B cell (primary cell): Measurements from ENCODE around the gene SRR. TPM values are rescaled to one million over a fixed set of nuclear protein-coding genes. Genes with fewer than 3 reads are reported as not detected.

Experiments used
- ATAC-seq: fragments of 200-7000 bp; cut with Tn5 transposase; one replicate; pipeline ENCODE4 v1.10.0; 2021; ENCODE audit warnings: low read depth, mild to moderate bottlenecking, moderate number of reproducible peaks, moderate library complexity
- CTCF ChIA-PET: fragments of 350-600 bp; sonication (Branson Sonifier 250); formaldehyde crosslinking; loops from one replicate; lab custom pipeline; 2021; ENCODE audit warnings: antibody characterized with exemption, inconsistent platforms; lab: Charles Lee
- POLR2A ChIA-PET: fragments of 350-600 bp; sonication (Branson Sonifier 250); formaldehyde crosslinking; loops from one replicate; lab custom pipeline; 2021; ENCODE audit warnings: antibody characterized with exemption; lab: Charles Lee
- DNase-seq: peaks from one replicate; pipeline ENCODE4 v3.0.0; 2013
- H2AFZ ChIP-seq: 2 replicates; pipeline ENCODE4 v1.6.1; 2012; ENCODE audit warnings: mild to moderate bottlenecking, low read depth, low read length; ENCODE audit not compliant: insufficient read depth, poor library complexity, severe bottlenecking
- H3K27ac ChIP-seq, 2 donors: 1 replicate in 1 of 2; 2 replicates in 1 of 2; pipeline ENCODE4 v1.5.1; 2012 to 2013; ENCODE audit warnings: low read length in 2 of 2, mild to moderate bottlenecking in 2 of 2, moderate library complexity in 1 of 2
- H3K27me3 ChIP-seq, 4 experiments: fragments of 200-600 bp in 1 of 4; sonication (generic) in 1 of 4; replicated peaks in 1 of 4; 1 replicate in 2 of 4; 2 replicates in 2 of 4; pipeline versions ENCODE4 v1.6.1 to v1.7.0; 2013 to 2016; ENCODE audit warnings: low read length in 3 of 4, mild to moderate bottlenecking in 2 of 4, mixed read lengths in 1 of 4, moderate library complexity in 1 of 4; ENCODE audit not compliant: insufficient read depth in 4 of 4, control insufficient read depth in 3 of 4; ENCODE audit errors: control extremely low read depth in 1 of 4
- H3K36me3 ChIP-seq, 2 experiments: replicated peaks in 1 of 2; 1 replicate in 1 of 2; 2 replicates in 1 of 2; pipeline versions ENCODE4 v1.6.1 to v1.7.1; 2013; ENCODE audit warnings: low read length in 1 of 2; ENCODE audit not compliant: insufficient read depth in 2 of 2, control insufficient read depth in 1 of 2; ENCODE audit errors: control extremely low read depth in 1 of 2, extremely low read depth in 1 of 2
- H3K4me1 ChIP-seq, 2 donors: fragments of 200-600 bp in 1 of 2; sonication (generic) in 1 of 2; 1 replicate in 1 of 2; 2 replicates in 1 of 2; pipeline versions ENCODE4 v1.5.1 to v1.6.1; 2013 to 2017; ENCODE audit warnings: low read length in 2 of 2; ENCODE audit not compliant: control insufficient read depth in 2 of 2, insufficient read depth in 2 of 2
- H3K4me2 ChIP-seq: replicated peaks from 2 replicates; pipeline ENCODE3; 2012; ENCODE audit warnings: mild to moderate bottlenecking, low read depth, low read length; ENCODE audit not compliant: poor library complexity, severe bottlenecking
- H3K4me3 ChIP-seq, 5 experiments: fragments of 200-600 bp in 1 of 5; sonication (generic) in 1 of 5; 1 replicate in 3 of 5; 2 replicates in 2 of 5; pipeline versions ENCODE4 v1.5.1 to v1.7.0; 2011 to 2016; ENCODE audit warnings: low read length in 4 of 5, mild to moderate bottlenecking in 4 of 5, low read depth in 2 of 5, control low read depth in 1 of 5, moderate library complexity in 1 of 5; ENCODE audit not compliant: insufficient read depth in 1 of 5; ENCODE audit errors: control extremely low read depth in 1 of 5, extremely low read depth in 1 of 5
- H3K79me2 ChIP-seq: fragments of 200-600 bp; sonication (generic); one replicate; pipeline ENCODE4 v1.6.0; 2016; ENCODE audit warnings: low read length; ENCODE audit not compliant: control insufficient read depth, insufficient read depth
- H3K9ac ChIP-seq: fragments of 200-600 bp; sonication (generic); 2 replicates; pipeline ENCODE4 v1.6.1; 2017; ENCODE audit warnings: mild to moderate bottlenecking, low read length, moderate library complexity
- H3K9me3 ChIP-seq, 3 donors: one replicate each; pipeline versions ENCODE4 v1.6.1 to v1.7.1; 2013; ENCODE audit warnings: low read length in 2 of 3; ENCODE audit not compliant: control insufficient read depth in 2 of 3, insufficient read depth in 1 of 3; ENCODE audit errors: control extremely low read depth in 1 of 3
- H4K20me1 ChIP-seq: 2 replicates; pipeline ENCODE4 v1.6.0; 2012; ENCODE audit warnings: mild to moderate bottlenecking, low read length; ENCODE audit not compliant: insufficient read depth, control insufficient read depth, poor library complexity, severe bottlenecking
- H3K27ac Mint-ChIP-seq: one replicate; pipeline ENCODE4 v1.8.0; 2021; ENCODE audit warnings: mixed read lengths
- H3K27me3 Mint-ChIP-seq: one replicate; pipeline ENCODE4 v1.8.0; 2021; ENCODE audit warnings: mixed read lengths
- H3K4me1 Mint-ChIP-seq: one replicate; pipeline ENCODE4 v1.8.0; 2021; ENCODE audit warnings: mixed read lengths
- H3K4me3 Mint-ChIP-seq: one replicate; pipeline ENCODE4 v1.8.0; 2021; ENCODE audit warnings: mixed read lengths
- H3K9me3 Mint-ChIP-seq: one replicate; pipeline ENCODE4 v1.8.0; 2022; ENCODE audit warnings: mixed read lengths; ENCODE audit not compliant: insufficient read depth
- EZH2 ChIP-seq: IDR thresholded peaks from 2 replicates; pipeline ENCODE4 v1.6.1; 2012; ENCODE audit warnings: borderline replicate concordance, low read depth, mild to moderate bottlenecking, moderate library complexity, low read length; ENCODE audit not compliant: insufficient read depth, poor library complexity, severe bottlenecking
- WGBS: methylation state at CpG from one replicate; pipeline ENCODE4 v1.1.5; 2013; ENCODE audit warnings: missing lambda C conversion rate; ENCODE audit not compliant: insufficient coverage; 5-methylcytosine and 5-hydroxymethylcytosine counted together
- intact Hi-C: fragments of 100-400 bp; cut with micrococcal nuclease; formaldehyde crosslinking; loops from one replicate; pipeline ENCODE4 v1.10.0; 2022
- polyA plus RNA-seq: library from polyadenylated mRNA; depleted of rRNA; stranded (reverse); fragments of >200 nt; gene quantifications from 2 replicates; pipeline ENCODE4 v1.2.3, GENCODE V29; 2012
- total RNA-seq, 2 donors: library from RNA; stranded (reverse); fragments of 120-200 nt in 1 of 2; gene quantifications; 1 replicate in 1 of 2; 2 replicates in 1 of 2; pipeline versions ENCODE4 v1.2.3 to v1.2.4, GENCODE V29; 2013 to 2022
- TF ChIP-seq, protein P1 (sequence below): fragments of 200-600 bp; IDR thresholded peaks from one replicate; pipeline ENCODE4 v1.8.0; 2022; ENCODE audit warnings: antibody characterized with exemption, mild to moderate bottlenecking

Gene SRR
- total and polyA plus RNA-seq, 2 donors (not counting 1 experiment from before 2014, with no cell fraction given): 2.6 to 5.1 TPM

DNA sequence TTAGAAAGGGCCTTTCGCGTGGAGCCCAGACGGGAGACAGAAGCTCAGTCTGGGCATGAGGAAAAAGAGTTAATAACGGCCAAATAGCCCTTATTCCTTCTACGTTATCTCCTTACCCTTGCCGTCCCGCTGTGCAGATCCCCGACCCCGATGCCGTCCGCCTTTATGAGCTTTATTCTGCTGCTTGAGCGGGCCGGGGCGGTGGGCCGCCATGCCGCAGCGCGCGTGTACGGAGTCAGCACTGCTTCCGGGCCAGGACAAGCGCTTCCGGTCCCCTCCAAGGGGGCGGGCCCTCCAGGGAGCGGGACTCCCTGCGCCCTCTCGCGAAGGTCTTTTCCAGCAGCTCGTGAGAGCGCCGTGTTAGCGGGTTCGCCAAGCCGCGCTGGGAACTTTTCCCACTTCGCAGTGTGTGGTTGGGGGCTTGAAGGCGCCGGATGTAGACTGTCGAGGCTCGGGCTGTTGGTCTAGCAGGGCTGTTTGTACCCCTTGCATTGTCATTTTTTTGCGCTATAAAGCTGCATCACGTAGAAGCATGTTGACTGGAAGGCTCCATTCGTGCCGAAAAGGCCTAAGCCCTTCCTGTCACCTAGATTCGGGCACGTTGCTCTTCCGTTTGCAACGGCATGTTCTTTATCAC, 32.6 kb downstream of the SRR start, which contains the start of gene TSR1:
TSS of gene TSR1 (minus strand) at position 243 of the 637 bp plus-strand sequence. CDS start at position 213, 30 bp downstream.
- peaks cover 24% of the 10 kb centered on the region for H3K4me1 Mint-ChIP-seq
- H3K4me3 Mint-ChIP-seq: peak within 1 kb of the TSS; percentile 100
- ChIA-PET POLR2A (interaction anchor here (0.5 to 1.6 kb wide), 6 partner anchors 16 to 500 kb away, joined by 3 to 14 read pairs (median 3); no protein-coding TSS in a partner anchor), CTCF (interaction anchor here (0.9 to 3.7 kb wide), 8 partner anchors 16 to 91 kb away, joined by 3 to 21 read pairs (median 4); no protein-coding TSS in a partner anchor)
- peaks cover 0 to 36% of the 10 kb centered on the region in 2 experiments for H3K36me3 ChIP-seq
- peak; percentile 90 for DNase-seq
- no peaks in the 10 kb centered on the region for H3K9me3 ChIP-seq
- H2AFZ ChIP-seq: peak within 1 kb of the TSS; percentile 77
- peak within 1 kb of the TSS; percentile 98 for H3K4me2 ChIP-seq
- H3K27me3 ChIP-seq: no peaks in the 10 kb centered on the region
- peak; percentile 81 for ATAC-seq
- intact Hi-C loops: loop anchor here (1.0 to 5.0 kb wide), 5 partner anchors 33 to 376 kb away; partner anchors contain the start of genes CLUH, SMG6 and SRR
- H3K4me1 ChIP-seq: peaks cover 9 to 25% of the 10 kb centered on the region in 2 donors
- TF ChIP-seq EZH2: no peak
- TF ChIP-seq, protein P1, sequence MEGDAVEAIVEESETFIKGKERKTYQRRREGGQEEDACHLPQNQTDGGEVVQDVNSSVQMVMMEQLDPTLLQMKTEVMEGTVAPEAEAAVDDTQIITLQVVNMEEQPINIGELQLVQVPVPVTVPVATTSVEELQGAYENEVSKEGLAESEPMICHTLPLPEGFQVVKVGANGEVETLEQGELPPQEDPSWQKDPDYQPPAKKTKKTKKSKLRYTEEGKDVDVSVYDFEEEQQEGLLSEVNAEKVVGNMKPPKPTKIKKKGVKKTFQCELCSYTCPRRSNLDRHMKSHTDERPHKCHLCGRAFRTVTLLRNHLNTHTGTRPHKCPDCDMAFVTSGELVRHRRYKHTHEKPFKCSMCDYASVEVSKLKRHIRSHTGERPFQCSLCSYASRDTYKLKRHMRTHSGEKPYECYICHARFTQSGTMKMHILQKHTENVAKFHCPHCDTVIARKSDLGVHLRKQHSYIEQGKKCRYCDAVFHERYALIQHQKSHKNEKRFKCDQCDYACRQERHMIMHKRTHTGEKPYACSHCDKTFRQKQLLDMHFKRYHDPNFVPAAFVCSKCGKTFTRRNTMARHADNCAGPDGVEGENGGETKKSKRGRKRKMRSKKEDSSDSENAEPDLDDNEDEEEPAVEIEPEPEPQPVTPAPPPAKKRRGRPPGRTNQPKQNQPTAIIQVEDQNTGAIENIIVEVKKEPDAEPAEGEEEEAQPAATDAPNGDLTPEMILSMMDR: no peak
- H3K27ac Mint-ChIP-seq: peak within 1 kb of the TSS; percentile 95
- no peaks in the 10 kb centered on the region for H3K9me3 Mint-ChIP-seq
- H3K79me2 ChIP-seq: peaks cover 34% of the 10 kb centered on the region
- H3K9ac ChIP-seq: peak within 1 kb of the TSS; percentile 69
- no peaks in the 10 kb centered on the region for H4K20me1 ChIP-seq
- H3K27ac ChIP-seq: peak within 1 kb of the TSS in 1 of 2 donors; percentile 64
- H3K27me3 Mint-ChIP-seq: no peaks in the 10 kb centered on the region
- 0% methylated on average over 48 of the region's 48 CpGs for WGBS
- peak within 1 kb of the TSS; percentile 77 to 87 (median 82) for H3K4me3 ChIP-seq
